ACC112 (cell line): ENCODE data around the gene ALDH1L1.

Source experiments
- H2AFZ ChIP-seq: fragments of 200-600 bp; sonication (generic); one replicate; pipeline ENCODE4 v1.6.0; 2017; ENCODE audit warnings: antibody characterized with exemption, low read length; ENCODE audit not compliant: unreplicated experiment
- H3K27ac ChIP-seq: fragments of 200-600 bp; sonication (generic); 2 replicates; pipeline ENCODE4 v1.5.1; 2014; ENCODE audit warnings: low read depth, mild to moderate bottlenecking, antibody characterized with exemption, low read length, moderate library complexity
- H3K27me3 ChIP-seq: fragments of 200-600 bp; sonication (generic); 2 replicates; pipeline ENCODE4 v1.6.1; 2014; ENCODE audit warnings: mild to moderate bottlenecking, antibody characterized with exemption, low read length, moderate library complexity, mixed read lengths; ENCODE audit not compliant: insufficient read depth
- H3K36me3 ChIP-seq: fragments of 200-600 bp; sonication (generic); 2 replicates; pipeline ENCODE4 v1.6.1; 2016; ENCODE audit warnings: mild to moderate bottlenecking, antibody characterized with exemption, low read length, moderate library complexity, mixed read lengths; ENCODE audit not compliant: insufficient read depth
- H3K4me1 ChIP-seq: fragments of 200-600 bp; sonication (generic); one replicate; pipeline ENCODE4 v1.6.1; 2016; ENCODE audit warnings: low read length, mixed read lengths; ENCODE audit not compliant: insufficient read depth, unreplicated experiment, control insufficient read depth
- H3K4me3 ChIP-seq: fragments of 200-600 bp; sonication (generic); 2 replicates; pipeline ENCODE4 v1.5.1; 2014; ENCODE audit warnings: mild to moderate bottlenecking, low read depth, low read length
- H3K79me2 ChIP-seq: fragments of 200-600 bp; sonication (generic); one replicate; pipeline ENCODE4 v1.6.0; 2016; ENCODE audit warnings: low read length; ENCODE audit not compliant: control insufficient read depth, unreplicated experiment, insufficient read depth

Gene ALDH1L1

GRCh38 chr3:126146525-126147146 is 33.8 kb downstream of the ALDH1L1 start:
- Histone ChIP-seq H3K36me3 (no peaks in the 10 kb centered on the region), H3K79me2 (no peaks in the 10 kb centered on the region), H3K4me1 (no peaks in the 10 kb centered on the region), H3K27ac (no peak overlapping the region), H2AFZ (no peak overlapping the region), H3K4me3 (no peak overlapping the region), H3K27me3 (peaks cover 43% of the 10 kb centered on the region)

- H3K79me2 ChIP-seq = no peaks in the 10 kb centered on the region
- no peaks in the 10 kb centered on the region for H3K36me3 ChIP-seq
- no peak overlapping the region for H3K4me3 ChIP-seq
- no peak overlapping the region for H3K27ac ChIP-seq
- peaks cover 49% of the 10 kb centered on the region for H3K27me3 ChIP-seq
- H2AFZ ChIP-seq = no peak overlapping the region
- H3K4me1 ChIP-seq = no peaks in the 10 kb centered on the region
Measured at GRCh38 chr3:126146034-126146433, 34.4 kb downstream of the ALDH1L1 start.

- H2AFZ ChIP-seq = no peak overlapping the region
- H3K4me3 ChIP-seq = no peak overlapping the region
- peaks cover 82% of the 10 kb centered on the region for H3K27me3 ChIP-seq
- H3K79me2 ChIP-seq = no peaks in the 10 kb centered on the region
- no peaks in the 10 kb centered on the region for H3K36me3 ChIP-seq
- no peak overlapping the region for H3K27ac ChIP-seq
- H3K4me1 ChIP-seq = no peaks in the 10 kb centered on the region
Measured at GRCh38 chr3:126142652-126143051, 37.7 kb downstream of the ALDH1L1 start.

GRCh38 chr3:126137490-126138130 is 42.8 kb downstream of the ALDH1L1 start:
- H3K27ac ChIP-seq = no peak overlapping the region
- no peak overlapping the region for H2AFZ ChIP-seq
- no peaks in the 10 kb centered on the region for H3K36me3 ChIP-seq
- H3K4me1 ChIP-seq = no peaks in the 10 kb centered on the region
- H3K27me3 ChIP-seq = peaks cover 50% of the 10 kb centered on the region
- H3K79me2 ChIP-seq = no peaks in the 10 kb centered on the region
- no peak overlapping the region for H3K4me3 ChIP-seq

GRCh38 chr3:126136428-126137220 is 43.8 kb downstream of the ALDH1L1 start:
- H3K36me3 ChIP-seq = no peaks in the 10 kb centered on the region
- no peak overlapping the region for H2AFZ ChIP-seq
- H3K27ac ChIP-seq = no peak overlapping the region
- H3K4me3 ChIP-seq = no peak overlapping the region
- H3K27me3 ChIP-seq = peaks cover 40% of the 10 kb centered on the region
- H3K4me1 ChIP-seq = no peaks in the 10 kb centered on the region
- H3K79me2 ChIP-seq = no peaks in the 10 kb centered on the region

GRCh38 chr3:126135406-126136076 is 44.8 kb downstream of the ALDH1L1 start:
- no peak overlapping the region for H2AFZ ChIP-seq
- peaks cover 29% of the 10 kb centered on the region for H3K27me3 ChIP-seq
- no peaks in the 10 kb centered on the region for H3K79me2 ChIP-seq
- H3K4me3 ChIP-seq = no peak overlapping the region
- no peak overlapping the region for H3K27ac ChIP-seq
- H3K36me3 ChIP-seq = no peaks in the 10 kb centered on the region
- no peaks in the 10 kb centered on the region for H3K4me1 ChIP-seq

GRCh38 chr3:126135071-126135405 is 45.3 kb downstream of the ALDH1L1 start:
- H3K36me3 ChIP-seq = no peaks in the 10 kb centered on the region
- peaks cover 24% of the 10 kb centered on the region for H3K27me3 ChIP-seq
- H3K4me1 ChIP-seq = no peaks in the 10 kb centered on the region
- H3K4me3 ChIP-seq = no peak overlapping the region
- no peaks in the 10 kb centered on the region for H3K79me2 ChIP-seq
- no peak overlapping the region for H3K27ac ChIP-seq
- H2AFZ ChIP-seq = no peak overlapping the region

- Histone ChIP-seq H3K4me1 (peaks cover 6% of the 10 kb centered on the region), H3K36me3 (no peaks in the 10 kb centered on the region), H2AFZ (no peak overlapping the region), H3K27ac (no peak overlapping the region), H3K4me3 (no peak overlapping the region), H3K27me3 (peaks cover 18% of the 10 kb centered on the region), H3K79me2 (no peaks in the 10 kb centered on the region)
Measured at GRCh38 chr3:126134219-126134975, 46.0 kb downstream of the ALDH1L1 start.

- no peaks in the 10 kb centered on the region for H3K36me3 ChIP-seq
- no peaks in the 10 kb centered on the region for H3K79me2 ChIP-seq
- peaks cover 10% of the 10 kb centered on the region for H3K4me1 ChIP-seq
- no peak overlapping the region for H3K27ac ChIP-seq
- no peak overlapping the region for H3K4me3 ChIP-seq
- H2AFZ ChIP-seq = no peak overlapping the region
- H3K27me3 ChIP-seq = peaks cover 10% of the 10 kb centered on the region
Measured at GRCh38 chr3:126133606-126134005, 46.8 kb downstream of the ALDH1L1 start.
